Panc1 (cell line): ENCODE measurements around the gene KISS1R. TPM values are rescaled to one million over a fixed set of nuclear protein-coding genes. Genes with fewer than 3 reads are reported as not detected.

Experiments used
- ATAC-seq: fragments of 200-7000 bp; cut with Tn5 transposase; 2 replicates; pipeline ENCODE4 v1.9.1; 2020; ENCODE audit warnings: mild to moderate bottlenecking, moderate library complexity
- BruUV-seq: library from RNA; stranded (reverse); fragments of 400-500 nt; replicated peaks from 2 replicates; lab custom pipeline; 2021; lab: Mats Ljungman, UMichigan
- CTCF ChIA-PET: fragments of 300-600 bp; sonication (Branson Sonifier 250); formaldehyde crosslinking; loops from one replicate; lab custom pipeline; 2022; ENCODE audit warnings: antibody characterized with exemption; lab: Charles Lee
- POLR2A ChIA-PET: fragments of 300-600 bp; sonication (Branson Sonifier 250); formaldehyde crosslinking; loops from one replicate; lab custom pipeline; 2022; ENCODE audit warnings: antibody characterized with exemption; lab: Charles Lee
- DNase-seq: peaks from one replicate; pipeline ENCODE4 v3.0.0-alpha.2; 2010; ENCODE audit warnings: low read depth, low spot score
- H3K27ac ChIP-seq: 2 replicates; pipeline ENCODE4 v1.5.1; 2011; ENCODE audit warnings: mild to moderate bottlenecking, low read length, inconsistent platforms
- H3K27me3 ChIP-seq: fragments of 200-500 bp; sonication (Bioruptor generic); 2 replicates; pipeline ENCODE4 v1.6.0; 2014; ENCODE audit warnings: low read length, inconsistent platforms; ENCODE audit not compliant: control insufficient read depth, insufficient read depth
- H3K36me3 ChIP-seq: fragments of 200-500 bp; sonication (Bioruptor generic); 2 replicates; pipeline ENCODE4 v1.5.1; 2014; ENCODE audit warnings: inconsistent platforms, mild to moderate bottlenecking, low read length, moderate library complexity; ENCODE audit not compliant: control insufficient read depth, insufficient read depth
- H3K4me1 ChIP-seq: 2 replicates; pipeline ENCODE4 v1.5.1; 2011; ENCODE audit warnings: inconsistent platforms, mild to moderate bottlenecking, low read length, moderate library complexity; ENCODE audit not compliant: control insufficient read depth, insufficient read depth
- H3K4me3 ChIP-seq, 2 experiments: 2 replicates each; pipeline ENCODE4 v1.5.1; 2011 to 2012; ENCODE audit warnings: low read depth in 2 of 2, low read length in 2 of 2, mild to moderate bottlenecking in 2 of 2, inconsistent platforms in 1 of 2, moderate library complexity in 1 of 2
- H3K9me3 ChIP-seq: fragments of 200-500 bp; sonication (Bioruptor generic); 2 replicates; pipeline ENCODE4 v1.5.1; 2014; ENCODE audit warnings: low read depth, mild to moderate bottlenecking, inconsistent platforms, low read length, moderate library complexity; ENCODE audit not compliant: control insufficient read depth, insufficient read depth
- CTCF ChIP-seq: fragments of 450-650 bp; IDR thresholded peaks from 2 replicates; pipeline ENCODE4 v1.5.1; 2017; ENCODE audit warnings: mild to moderate bottlenecking
- POLR2AphosphoS5 ChIP-seq: IDR thresholded peaks from 2 replicates; pipeline ENCODE4 v1.6.1; 2012; ENCODE audit warnings: mild to moderate bottlenecking, low read depth, low read length, moderate library complexity
- SIN3A ChIP-seq: IDR thresholded peaks from 2 replicates; pipeline ENCODE4 v1.6.1; 2012; ENCODE audit warnings: low read depth, mild to moderate bottlenecking, low read length, moderate library complexity, borderline replicate concordance; ENCODE audit not compliant: insufficient read depth
- TCF7L2 ChIP-seq: IDR thresholded peaks from 2 replicates; pipeline ENCODE4 v1.6.1; 2011; ENCODE audit warnings: mild to moderate bottlenecking, low read depth, low read length, inconsistent platforms
- in situ Hi-C: cut with HindIII; loops from 2 replicates; pipeline ENCODE4 v1.10.0; 2016; ENCODE audit warnings: low sequenced_read_pairs, low pct_unique_long_range_greater_than_20kb
- intact Hi-C: fragments of 100-400 bp; cut with micrococcal nuclease; formaldehyde crosslinking; loops from one replicate; pipeline ENCODE4 v1.10.0; 2022; ENCODE audit not compliant: unreplicated experiment
- total RNA-seq: library from RNA; stranded (reverse); gene quantifications from one replicate; pipeline ENCODE4 v1.2.1, GENCODE V29; 2021; ENCODE audit not compliant: unreplicated experiment
- TF ChIP-seq, protein P1 (sequence below), 2 experiments: IDR thresholded peaks; 2 replicates each; pipeline ENCODE4 v1.6.1; 2011 to 2012; ENCODE audit warnings: low read depth in 2 of 2, control low read depth in 1 of 2, low read length in 1 of 2, mild to moderate bottlenecking in 1 of 2, moderate library complexity in 1 of 2; ENCODE audit not compliant: insufficient read depth in 1 of 2

The KISS1R gene
- total RNA-seq, 1 experiment from 2014 or later = 0.92 TPM

GRCh38 chr19:906480-906879, 10.7 kb upstream of the KISS1R start:
- TF ChIP-seq, protein P1, sequence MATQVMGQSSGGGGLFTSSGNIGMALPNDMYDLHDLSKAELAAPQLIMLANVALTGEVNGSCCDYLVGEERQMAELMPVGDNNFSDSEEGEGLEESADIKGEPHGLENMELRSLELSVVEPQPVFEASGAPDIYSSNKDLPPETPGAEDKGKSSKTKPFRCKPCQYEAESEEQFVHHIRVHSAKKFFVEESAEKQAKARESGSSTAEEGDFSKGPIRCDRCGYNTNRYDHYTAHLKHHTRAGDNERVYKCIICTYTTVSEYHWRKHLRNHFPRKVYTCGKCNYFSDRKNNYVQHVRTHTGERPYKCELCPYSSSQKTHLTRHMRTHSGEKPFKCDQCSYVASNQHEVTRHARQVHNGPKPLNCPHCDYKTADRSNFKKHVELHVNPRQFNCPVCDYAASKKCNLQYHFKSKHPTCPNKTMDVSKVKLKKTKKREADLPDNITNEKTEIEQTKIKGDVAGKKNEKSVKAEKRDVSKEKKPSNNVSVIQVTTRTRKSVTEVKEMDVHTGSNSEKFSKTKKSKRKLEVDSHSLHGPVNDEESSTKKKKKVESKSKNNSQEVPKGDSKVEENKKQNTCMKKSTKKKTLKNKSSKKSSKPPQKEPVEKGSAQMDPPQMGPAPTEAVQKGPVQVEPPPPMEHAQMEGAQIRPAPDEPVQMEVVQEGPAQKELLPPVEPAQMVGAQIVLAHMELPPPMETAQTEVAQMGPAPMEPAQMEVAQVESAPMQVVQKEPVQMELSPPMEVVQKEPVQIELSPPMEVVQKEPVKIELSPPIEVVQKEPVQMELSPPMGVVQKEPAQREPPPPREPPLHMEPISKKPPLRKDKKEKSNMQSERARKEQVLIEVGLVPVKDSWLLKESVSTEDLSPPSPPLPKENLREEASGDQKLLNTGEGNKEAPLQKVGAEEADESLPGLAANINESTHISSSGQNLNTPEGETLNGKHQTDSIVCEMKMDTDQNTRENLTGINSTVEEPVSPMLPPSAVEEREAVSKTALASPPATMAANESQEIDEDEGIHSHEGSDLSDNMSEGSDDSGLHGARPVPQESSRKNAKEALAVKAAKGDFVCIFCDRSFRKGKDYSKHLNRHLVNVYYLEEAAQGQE (IDR thresholded peaks at IDR 0.05; ENCODE audit: insufficient read depth in 1 of 2, low read depth in 2 of 2, low read length in 1 of 2) = no peak
- TF ChIP-seq SIN3A = no peak
- no peak for TF ChIP-seq POLR2AphosphoS5
- no peak for TF ChIP-seq TCF7L2
- TF ChIP-seq CTCF = no peak
- H3K27ac ChIP-seq = no peak overlapping the region
- intact Hi-C loops (no loop called here), in situ Hi-C loops (no loop called here)
- no peaks in the 10 kb centered on the region for H3K9me3 ChIP-seq
- POLR2A ChIA-PET = interaction anchor here (0.7 kb wide), 1 partner anchor 272 kb away, joined by 3 read pairs; no protein-coding TSS in a partner anchor
- DNase-seq (no peak), ATAC-seq (no peak)
- no peaks in the 10 kb centered on the region for H3K4me1 ChIP-seq
- H3K27me3 ChIP-seq = no peaks in the 10 kb centered on the region
- H3K4me3 ChIP-seq = no peak overlapping the region
- no peaks in the 10 kb centered on the region for H3K36me3 ChIP-seq
- CTCF ChIA-PET = no interaction called here
- BruUV-seq = no TSS peak

DNA sequence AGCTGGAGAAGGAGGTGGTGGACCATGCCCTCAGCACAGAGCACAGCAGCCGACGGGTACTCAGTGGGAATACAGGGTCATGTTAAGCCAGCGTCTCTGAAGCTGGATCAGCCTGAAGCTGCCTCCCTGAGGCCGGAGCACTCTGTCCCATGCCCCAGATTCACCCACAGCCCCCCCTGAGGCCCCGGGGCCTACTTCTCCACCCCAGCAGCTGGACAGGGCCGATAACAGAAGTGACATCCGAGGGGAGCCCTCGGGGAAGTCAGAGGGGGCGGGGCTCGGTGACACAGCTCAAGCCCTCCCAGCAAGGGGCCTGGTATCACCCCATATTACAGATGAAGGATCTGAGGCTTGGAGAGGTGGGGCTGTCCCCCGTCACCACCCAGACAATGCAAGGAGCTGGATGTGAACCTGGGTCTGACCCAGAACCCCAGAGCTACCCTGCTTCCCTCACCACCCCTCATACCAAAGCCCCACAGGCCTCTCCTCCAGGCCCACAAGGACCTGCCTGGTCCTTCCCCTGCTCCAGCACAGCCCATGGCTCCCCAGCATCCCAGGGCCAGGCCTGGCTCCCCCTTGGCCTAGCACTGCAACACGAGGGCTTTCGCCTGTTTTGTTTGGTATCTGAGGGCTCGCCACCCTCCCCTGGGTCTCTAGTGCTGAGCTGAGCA, 9.8 kb upstream of the KISS1R start:
- Histone ChIP-seq H3K4me3 (no peak overlapping the region), H3K36me3 (no peaks in the 10 kb centered on the region), H3K27me3 (no peaks in the 10 kb centered on the region), H3K9me3 (no peaks in the 10 kb centered on the region), H3K4me1 (no peaks in the 10 kb centered on the region), H3K27ac (no peak overlapping the region)
- ChIA-PET CTCF (no interaction called here), POLR2A (interaction anchor here (0.6 kb wide), 2 partner anchors 61 to 204 kb away, joined by 4 to 10 read pairs; no protein-coding TSS in a partner anchor)
- intact Hi-C loops (no loop called here), in situ Hi-C loops (no loop called here)
- DNase-seq (no peak), ATAC-seq (no peak)
- no TSS peak for BruUV-seq
- TF ChIP-seq TCF7L2 (no peak), POLR2AphosphoS5 (no peak), SIN3A (no peak), CTCF (no peak)
- TF ChIP-seq, protein P1 (IDR thresholded peaks at IDR 0.05; ENCODE audit: insufficient read depth in 1 of 2, low read depth in 2 of 2, low read length in 1 of 2) = no peak
